Stimulated activated CD4-positive, alpha-beta T cell treated with anti-CD3 and anti-CD28 coated beads, Interleukin-12 subunit alpha, Interleukin-12 subunit beta, amount 100 ng/mL, for 24 hours (primary cell): ENCODE results near the gene TFRC.
"Not testable (repeated sequence)": the region's sequence is repeated elsewhere in the genome, so short reads cannot be mapped to it uniquely, and the experiment has no call there.

ENCODE experiments used
- DNase-seq, 2 experiments: peaks; one replicate each; pipeline ENCODE4 v3.0.0-alpha.2; 2020; ENCODE audit warnings: low read depth in 2 of 2

Gene TFRC

GRCh38 chr3:196082619-196082971, 705 bp upstream of the TFRC start:
- DNase-seq, result no peak

- peak; percentile 35 to 41 for DNase-seq
Measured at GRCh38 chr3:196081002-196081833, 672 bp downstream of the TFRC start.

GRCh38 chr3:196080101-196080846, 1.6 kb downstream of the TFRC start:
- DNase-seq, result not testable (repeated sequence)

- DNase-seq, result no peak
Measured at GRCh38 chr3:196079682-196080081, 2.2 kb downstream of the TFRC start.

GRCh38 chr3:196075013-196075412, 6.9 kb downstream of the TFRC start:
- no peak for DNase-seq

- peak; percentile 25 to 35 for DNase-seq
Measured at GRCh38 chr3:196073255-196073753, 8.6 kb downstream of the TFRC start.

GRCh38 chr3:196072313-196072712, 9.6 kb downstream of the TFRC start:
- DNase-seq, result no peak

- not testable (repeated sequence) for DNase-seq
Measured at GRCh38 chr3:196068812-196069211, 13.1 kb downstream of the TFRC start.

GRCh38 chr3:196067439-196067838, 14.5 kb downstream of the TFRC start:
- DNase-seq, result no peak

- DNase-seq, result no peak
Measured at GRCh38 chr3:196063971-196064370, 17.9 kb downstream of the TFRC start.

- DNase-seq, result no peak
Measured at GRCh38 chr3:196063456-196063855, 18.4 kb downstream of the TFRC start.

GRCh38 chr3:196063049-196063448, 18.8 kb downstream of the TFRC start:
- no peak for DNase-seq

- DNase-seq, result no peak
Measured at GRCh38 chr3:196060834-196061233, 21.1 kb downstream of the TFRC start.

- no peak for DNase-seq
Measured at GRCh38 chr3:196057760-196058331, 24.0 kb downstream of the TFRC start.

GRCh38 chr3:196056371-196056770, 25.5 kb downstream of the TFRC start:
- DNase-seq, result not testable (repeated sequence)

- DNase-seq, result no peak
Measured at GRCh38 chr3:196055683-196056270, 26.1 kb downstream of the TFRC start.

- no peak for DNase-seq
Measured at GRCh38 chr3:196055240-196055639, 26.6 kb downstream of the TFRC start.

- no peak for DNase-seq
Measured at GRCh38 chr3:196054661-196055060, 27.2 kb downstream of the TFRC start.

- DNase-seq, result no peak
Measured at GRCh38 chr3:196053487-196053886, 28.4 kb downstream of the TFRC start.

- no peak for DNase-seq
Measured at GRCh38 chr3:196051282-196052076, 30.4 kb downstream of the TFRC start.

GRCh38 chr3:196050597-196050996, 31.3 kb downstream of the TFRC start:
- DNase-seq, result no peak
